Osteoblast (primary cell): ENCODE data around the gene TBKBP1. TPM values are rescaled to one million over a fixed set of nuclear protein-coding genes. Genes with fewer than 3 reads are reported as not detected.

Experiments
- DNase-seq: peaks from one replicate; pipeline ENCODE4 v3.0.0; 2011; ENCODE audit warnings: low spot score, mixed read lengths; ENCODE audit not compliant: insufficient read length; ENCODE audit errors: missing footprints
- H2AFZ ChIP-seq: 2 replicates; pipeline ENCODE4 v1.6.0; 2011; ENCODE audit warnings: mild to moderate bottlenecking, low read length
- H3K27ac ChIP-seq: 2 replicates; pipeline ENCODE4 v1.5.1; 2011; ENCODE audit warnings: mild to moderate bottlenecking, low read depth, low read length, moderate library complexity
- H3K27me3 ChIP-seq: 2 replicates; pipeline ENCODE4 v1.6.0; 2012; ENCODE audit warnings: mild to moderate bottlenecking, control low read depth, inconsistent platforms, low read length, moderate library complexity; ENCODE audit not compliant: insufficient read depth
- H3K36me3 ChIP-seq: 2 replicates; pipeline ENCODE4 v1.5.1; 2011; ENCODE audit warnings: mild to moderate bottlenecking, low read length, control low read depth, moderate library complexity; ENCODE audit not compliant: insufficient read depth
- H3K4me1 ChIP-seq: 2 replicates; pipeline ENCODE4 v1.5.1; 2011; ENCODE audit warnings: mild to moderate bottlenecking, low read length, control low read depth, moderate library complexity; ENCODE audit not compliant: insufficient read depth
- H3K4me2 ChIP-seq: 2 replicates; pipeline ENCODE4 v1.6.0; 2011; ENCODE audit warnings: mild to moderate bottlenecking, low read length; ENCODE audit not compliant: insufficient read depth
- H3K4me3 ChIP-seq: fragments of 200-600 bp; sonication (generic); 3 replicates; pipeline ENCODE4 v1.5.1; 2012; ENCODE audit warnings: mild to moderate bottlenecking, low read length, inconsistent platforms; ENCODE audit not compliant: insufficient read depth
- H3K79me2 ChIP-seq: 2 replicates; pipeline ENCODE4 v1.6.0; 2012; ENCODE audit warnings: mild to moderate bottlenecking, low read length, control low read depth, inconsistent platforms; ENCODE audit not compliant: insufficient read depth
- H3K9me3 ChIP-seq: 2 replicates; pipeline ENCODE4 v1.5.1; 2011; ENCODE audit warnings: low read depth, low read length, control low read depth
- H4K20me1 ChIP-seq: 2 replicates; pipeline ENCODE4 v1.6.0; 2012; ENCODE audit warnings: mild to moderate bottlenecking, low read length, control low read depth; ENCODE audit not compliant: insufficient read depth
- CTCF ChIP-seq: IDR thresholded peaks from 2 replicates; pipeline ENCODE4 v1.5.1; 2011; ENCODE audit warnings: mild to moderate bottlenecking, low read depth, low read length, moderate library complexity; ENCODE audit errors: extremely low read depth
- total RNA-seq: library from RNA; depleted of rRNA; stranded (reverse); fragments of >200 nt; gene quantifications from 2 replicates; pipeline ENCODE4 v1.2.3, GENCODE V29; 2012

TBKBP1 gene
- total RNA-seq, 1 donor: 11.9 TPM

GRCh38 chr17:47708312-47708863, 14.4 kb downstream of the TBKBP1 start:
- H3K9me3 ChIP-seq: no peaks in the 10 kb centered on the region
- peak overlapping the region; percentile 48 for H3K4me3 ChIP-seq
- H3K4me2 ChIP-seq: peak overlapping the region; percentile 48
- peaks cover 38% of the 10 kb centered on the region for H4K20me1 ChIP-seq
- H3K27me3 ChIP-seq: peaks cover 20% of the 10 kb centered on the region
- TF ChIP-seq CTCF: no peak
- H3K36me3 ChIP-seq: no peaks in the 10 kb centered on the region
- H2AFZ ChIP-seq: no peak overlapping the region
- H3K79me2 ChIP-seq: no peaks in the 10 kb centered on the region
- peaks cover 9% of the 10 kb centered on the region for H3K4me1 ChIP-seq
- H3K27ac ChIP-seq: no peak overlapping the region
- no peak for DNase-seq

- H3K4me3 ChIP-seq: peak overlapping the region; percentile 48
Observed at GRCh38 chr17:47708864-47709541, 15.0 kb downstream of the TBKBP1 start.

GRCh38 chr17:47709594-47709993, 15.6 kb downstream of the TBKBP1 start:
- H3K36me3 ChIP-seq: no peaks in the 10 kb centered on the region
- no peak overlapping the region for H2AFZ ChIP-seq
- no peak overlapping the region for H3K27ac ChIP-seq
- H3K9me3 ChIP-seq: no peaks in the 10 kb centered on the region
- peaks cover 9% of the 10 kb centered on the region for H3K4me1 ChIP-seq
- no peak for TF ChIP-seq CTCF
- no peak for DNase-seq
- peak overlapping the region; percentile 67 for H3K4me2 ChIP-seq
- peaks cover 32% of the 10 kb centered on the region for H3K27me3 ChIP-seq
- no peaks in the 10 kb centered on the region for H3K79me2 ChIP-seq
- no peak overlapping the region for H3K4me3 ChIP-seq
- H4K20me1 ChIP-seq: peaks cover 43% of the 10 kb centered on the region

More at GRCh38 chr17:47708864-47709541, 15.0 kb downstream of the TBKBP1 start:
- no peaks in the 10 kb centered on the region for H3K79me2 ChIP-seq
- peak; percentile 99 for DNase-seq
- peak overlapping the region; percentile 67 for H3K4me2 ChIP-seq
- no peaks in the 10 kb centered on the region for H3K9me3 ChIP-seq
- peaks cover 43% of the 10 kb centered on the region for H4K20me1 ChIP-seq
- H3K27ac ChIP-seq: no peak overlapping the region
- H3K36me3 ChIP-seq: no peaks in the 10 kb centered on the region
- no peak overlapping the region for H2AFZ ChIP-seq
- H3K27me3 ChIP-seq: peaks cover 26% of the 10 kb centered on the region
- peaks cover 9% of the 10 kb centered on the region for H3K4me1 ChIP-seq
- TF ChIP-seq CTCF: no peak

- Histone ChIP-seq H3K27me3 (peaks cover 51% of the 10 kb centered on the region), H3K4me2 (no peak overlapping the region), H3K36me3 (no peaks in the 10 kb centered on the region), H3K4me1 (peaks cover 9% of the 10 kb centered on the region), H3K9me3 (no peaks in the 10 kb centered on the region), H2AFZ (no peak overlapping the region), H3K4me3 (no peak overlapping the region), H3K79me2 (no peaks in the 10 kb centered on the region), H3K27ac (no peak overlapping the region), H4K20me1 (peaks cover 34% of the 10 kb centered on the region)
- DNase-seq: no peak
- no peak for TF ChIP-seq CTCF
Observed at GRCh38 chr17:47711366-47712099, 17.6 kb downstream of the TBKBP1 start.
